Measurements from ENCODE around the gene TSPY2. TPM values are rescaled to one million over a fixed set of nuclear protein-coding genes. Genes with fewer than 3 reads are reported as not detected.
"Not testable (repeated sequence)": the region's sequence is repeated elsewhere in the genome, so short reads cannot be mapped to it uniquely, and the experiment has no call there.

Gene TSPY2, protein sequence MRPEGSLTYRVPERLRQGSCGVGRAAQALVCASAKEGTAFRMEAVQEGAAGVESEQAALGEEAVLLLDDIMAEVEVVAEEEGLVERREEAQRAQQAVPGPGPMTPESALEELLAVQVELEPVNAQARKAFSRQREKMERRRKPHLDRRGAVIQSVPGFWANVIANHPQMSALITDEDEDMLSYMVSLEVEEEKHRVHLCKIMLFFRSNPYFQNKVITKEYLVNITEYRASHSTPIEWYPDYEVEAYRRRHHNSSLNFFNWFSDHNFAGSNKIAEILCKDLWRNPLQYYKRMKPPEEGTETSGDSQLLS
- not detected for polyA plus RNA-seq (2013, experiment 1 of 2)
- not detected for polyA plus RNA-seq (2013, experiment 2 of 2)

DNA sequence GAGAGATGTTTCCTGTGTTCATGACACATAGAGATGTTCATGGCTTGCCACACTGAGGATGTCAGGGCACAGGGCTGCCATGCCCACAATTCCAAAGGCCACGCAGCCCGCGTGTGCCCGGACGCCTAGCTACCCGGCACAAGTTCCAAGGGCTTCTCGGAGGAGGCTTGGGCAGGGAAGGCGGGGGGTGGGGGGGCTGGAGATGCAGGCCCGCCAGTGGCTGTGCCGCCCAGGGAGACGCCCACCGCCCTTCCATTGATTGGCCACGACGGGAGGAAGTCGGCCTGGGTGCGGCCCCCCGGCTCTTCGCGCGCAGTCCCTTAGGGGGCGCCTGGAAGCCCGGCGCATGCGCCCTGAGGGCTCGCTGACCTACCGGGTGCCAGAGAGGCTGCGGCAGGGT lies at the start of gene TSPY2:
TSPY2 (plus strand) TSS at position 301 of the 400 bp plus-strand sequence; CDS start at position 347, 46 bp downstream.
- H3K4me3 ChIP-seq (ENCODE audit: extremely low read depth, insufficient read depth, low read length, poor library complexity, severe bottlenecking); H3K36me3 ChIP-seq (ENCODE audit: control insufficient read depth, insufficient read depth, low read length); H3K4me1 ChIP-seq (ENCODE audit: control insufficient read depth, insufficient read depth, low read length, poor library complexity, severe bottlenecking); H3K9me3 ChIP-seq (ENCODE audit: control insufficient read depth, low read length); H3K27ac ChIP-seq (ENCODE audit: low read depth, low read length, severe bottlenecking): not testable (repeated sequence)
- WGBS, 2 experiments (ENCODE audit: insufficient coverage in 2 of 2) = no CpG with 5 or more reads among the region's 27 CpGs

DNA sequence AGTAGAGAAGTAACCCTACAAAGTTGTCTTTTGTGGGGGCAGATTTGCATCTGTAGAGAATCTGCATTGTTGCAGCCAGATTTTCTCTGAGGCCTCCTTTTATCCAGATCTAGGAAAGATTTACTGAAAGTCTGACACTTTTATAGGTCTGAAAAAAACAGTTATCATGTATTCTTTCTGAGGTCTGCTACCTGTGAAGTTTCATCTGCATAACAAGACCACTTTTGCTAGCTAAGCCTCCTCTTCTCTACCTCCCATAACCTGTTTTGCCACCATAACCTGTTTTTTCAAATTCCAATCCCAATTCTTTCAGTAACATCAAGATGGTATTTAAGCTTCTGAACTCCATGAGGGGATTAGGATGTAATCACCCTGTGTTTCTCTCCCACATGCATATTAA lies 36.5 kb upstream of the TSPY2 start:
- H3K4me3 ChIP-seq (ENCODE audit: extremely low read depth, insufficient read depth, low read length, poor library complexity, severe bottlenecking); H3K9me3 ChIP-seq (ENCODE audit: control insufficient read depth, low read length); H3K36me3 ChIP-seq (ENCODE audit: control insufficient read depth, insufficient read depth, low read length); H3K27ac ChIP-seq (ENCODE audit: low read depth, low read length, severe bottlenecking); H3K4me1 ChIP-seq (ENCODE audit: control insufficient read depth, insufficient read depth, low read length, poor library complexity, severe bottlenecking): not testable (repeated sequence)

DNA sequence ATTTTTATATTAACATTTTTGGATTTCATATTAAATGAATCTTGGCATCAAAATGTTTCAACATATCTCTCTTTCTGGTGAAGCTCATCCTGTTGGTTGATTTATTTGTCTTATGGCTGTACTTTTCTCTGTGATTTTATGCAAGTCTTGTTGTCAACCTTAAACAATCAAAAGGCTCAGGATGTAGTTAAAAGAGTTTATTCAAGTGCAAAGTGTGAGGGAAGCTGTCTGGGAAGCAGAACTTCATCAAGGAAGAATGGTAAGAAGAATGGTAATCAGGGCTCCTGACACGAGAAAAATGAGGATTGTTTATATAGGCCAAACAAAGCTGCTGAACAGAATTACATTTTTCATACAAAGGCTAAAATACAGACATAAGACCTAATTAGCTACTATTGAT lies 29.0 kb upstream of the TSPY2 start:
- H3K9me3 ChIP-seq (ENCODE audit: control insufficient read depth, low read length); H3K36me3 ChIP-seq (ENCODE audit: control insufficient read depth, insufficient read depth, low read length); H3K27ac ChIP-seq (ENCODE audit: low read depth, low read length, severe bottlenecking); H3K4me3 ChIP-seq (ENCODE audit: extremely low read depth, insufficient read depth, low read length, poor library complexity, severe bottlenecking); H3K4me1 ChIP-seq (ENCODE audit: control insufficient read depth, insufficient read depth, low read length, poor library complexity, severe bottlenecking): not testable (repeated sequence)
- WGBS, 2 experiments (ENCODE audit: insufficient coverage in 2 of 2) = no CpG with 5 or more reads among the region's 1 CpG

DNA sequence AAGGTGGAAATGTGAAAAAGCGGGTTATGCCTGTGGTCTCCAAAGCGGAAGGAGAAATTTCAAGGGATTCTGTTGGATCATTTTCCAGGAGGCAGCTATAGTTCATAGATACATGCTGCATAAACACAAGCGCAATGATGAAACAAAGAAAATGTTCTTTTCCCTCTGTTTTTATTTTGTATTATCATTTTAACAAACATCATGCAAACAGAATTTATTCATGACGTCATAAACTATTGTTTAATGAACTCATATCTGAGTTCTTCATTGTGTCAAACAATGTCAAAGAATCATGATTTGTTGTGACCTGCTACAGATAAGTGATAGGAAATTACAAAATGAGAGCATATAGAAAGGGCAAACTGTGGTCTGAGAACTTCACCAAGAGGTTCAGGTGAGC lies 23.8 kb downstream of the TSPY2 start:
- H3K27ac ChIP-seq (ENCODE audit: low read depth, low read length, severe bottlenecking); H3K4me3 ChIP-seq (ENCODE audit: extremely low read depth, insufficient read depth, low read length, poor library complexity, severe bottlenecking); H3K9me3 ChIP-seq (ENCODE audit: control insufficient read depth, low read length); H3K4me1 ChIP-seq (ENCODE audit: control insufficient read depth, insufficient read depth, low read length, poor library complexity, severe bottlenecking); H3K36me3 ChIP-seq (ENCODE audit: control insufficient read depth, insufficient read depth, low read length): not testable (repeated sequence)
- WGBS, 2 experiments (ENCODE audit: insufficient coverage in 2 of 2) = no CpG with 5 or more reads among the region's 4 CpGs
